Endothelial cell of umbilical vein (primary cell): ENCODE measurements around the gene VPS51. TPM values are rescaled to one million over a fixed set of nuclear protein-coding genes. Genes with fewer than 3 reads are reported as not detected.

ENCODE experiments used
- BruUV-seq: library from RNA; stranded (reverse); fragments of 400-500 nt; replicated peaks from 2 replicates; lab custom pipeline; 2021; lab: Mats Ljungman, UMichigan
- CTCF ChIA-PET: fragments of 300-600, 350-600 bp; sonication (Branson Sonifier 250); formaldehyde crosslinking; loops from one replicate; lab custom pipeline; 2021; ENCODE audit warnings: antibody characterized with exemption, inconsistent platforms; lab: Charles Lee
- POLR2A ChIA-PET: fragments of 300-600, 350-600 bp; sonication (Branson Sonifier 250); formaldehyde crosslinking; loops from one replicate; lab custom pipeline; 2021; ENCODE audit warnings: antibody characterized with exemption, inconsistent platforms; lab: Charles Lee
- DNase-seq: peaks from one replicate; pipeline ENCODE4 v3.0.0-alpha.2; 2011; ENCODE audit warnings: low read depth, low spot score
- FAIRE-seq: peaks from 2 replicates; lab custom pipeline; 2011; peaks lifted over from hg19 to GRCh38; lab: Jason Lieb, UNC
- H2AFZ ChIP-seq: 2 replicates; pipeline ENCODE4 v1.6.0; 2012; ENCODE audit warnings: low read depth, low read length, control low read depth, inconsistent platforms
- H3K27ac ChIP-seq: 2 replicates; pipeline ENCODE4 v1.5.1; 2011; ENCODE audit warnings: low read depth, mild to moderate bottlenecking, control low read depth, low read length, moderate library complexity; ENCODE audit not compliant: insufficient read depth
- H3K27me3 ChIP-seq, 2 experiments: 2 replicates each; pipeline versions ENCODE4 v1.6.0 to v1.6.1; 2011; ENCODE audit warnings: low read length in 2 of 2, mixed read lengths in 1 of 2; ENCODE audit not compliant: control insufficient read depth in 2 of 2, insufficient read depth in 2 of 2
- H3K36me3 ChIP-seq, 2 experiments: 2 replicates in 1 of 2; 3 replicates in 1 of 2; pipeline ENCODE4 v1.5.1; 2011; ENCODE audit warnings: low read length in 2 of 2, mild to moderate bottlenecking in 1 of 2, moderate library complexity in 1 of 2; ENCODE audit not compliant: control insufficient read depth in 2 of 2, insufficient read depth in 2 of 2; ENCODE audit errors: extremely low read depth in 1 of 2
- H3K4me1 ChIP-seq: 3 replicates; pipeline ENCODE4 v1.5.1; 2011; ENCODE audit warnings: mild to moderate bottlenecking, low read length; ENCODE audit not compliant: control insufficient read depth, insufficient read depth; ENCODE audit errors: extremely low read depth
- H3K4me2 ChIP-seq: 2 replicates; pipeline ENCODE4 v1.6.1; 2011; ENCODE audit warnings: low read length, control low read depth, mixed read lengths; ENCODE audit not compliant: insufficient read depth
- H3K4me3 ChIP-seq, 3 experiments: fragments of 200-600 bp in 1 of 3; sonication (generic), shearing (Covaris generic) in 1 of 3; replicated peaks in 1 of 3; 2 replicates each; pipeline ENCODE4 v1.5.1; 2011 to 2016; ENCODE audit warnings: control low read depth in 3 of 3, low read length in 3 of 3, mild to moderate bottlenecking in 2 of 3, inconsistent platforms in 1 of 3, low read depth in 1 of 3, moderate library complexity in 1 of 3; ENCODE audit not compliant: insufficient read depth in 1 of 3
- H3K79me2 ChIP-seq: 2 replicates; pipeline ENCODE4 v1.6.0; 2012; ENCODE audit warnings: low read length, inconsistent platforms; ENCODE audit not compliant: control insufficient read depth, insufficient read depth
- H3K9ac ChIP-seq: replicated peaks from 2 replicates; pipeline ENCODE3; 2011; ENCODE audit warnings: low read length, control low read depth; ENCODE audit not compliant: insufficient read depth; ENCODE audit errors: extremely low read depth
- H3K9me1 ChIP-seq: replicated peaks from 3 replicates; pipeline ENCODE4 v1.6.0; 2011; ENCODE audit warnings: mild to moderate bottlenecking, low read length; ENCODE audit not compliant: control insufficient read depth, insufficient read depth; ENCODE audit errors: extremely low read depth
- H3K9me3 ChIP-seq: replicated peaks from 2 replicates; pipeline ENCODE4 v1.5.1; 2012; ENCODE audit warnings: low read length, inconsistent platforms; ENCODE audit not compliant: control insufficient read depth, insufficient read depth
- H4K20me1 ChIP-seq: replicated peaks from 2 replicates; pipeline ENCODE3; 2011; ENCODE audit warnings: mild to moderate bottlenecking, low read length; ENCODE audit not compliant: control insufficient read depth, insufficient read depth; ENCODE audit errors: extremely low read depth
- EZH2 ChIP-seq: IDR thresholded peaks from 2 replicates; pipeline ENCODE4 v1.6.1; 2012; ENCODE audit warnings: borderline replicate concordance, low read depth, mild to moderate bottlenecking, moderate library complexity, low read length, inconsistent platforms; ENCODE audit not compliant: severe bottlenecking
- FOS ChIP-seq: IDR thresholded peaks from 2 replicates; pipeline ENCODE4 v1.6.1; 2011; ENCODE audit warnings: mild to moderate bottlenecking, low read length, moderate library complexity, borderline replicate concordance; ENCODE audit not compliant: insufficient read depth
- GATA2 ChIP-seq: IDR thresholded peaks from 2 replicates; pipeline ENCODE4 v1.7.0; 2011; ENCODE audit warnings: low read depth, mild to moderate bottlenecking, moderate library complexity, mixed read lengths, low read length; ENCODE audit not compliant: insufficient read length, insufficient read depth
- JUN ChIP-seq: IDR thresholded peaks from 2 replicates; pipeline ENCODE4 v1.6.1; 2011; ENCODE audit warnings: borderline replicate concordance, low read depth; ENCODE audit not compliant: insufficient read length, insufficient read depth
- MYC ChIP-seq: IDR thresholded peaks from one replicate; pipeline ENCODE4 v1.6.1; 2011; ENCODE audit warnings: mild to moderate bottlenecking, low read depth, low read length
- POLR2A ChIP-seq: IDR thresholded peaks from 2 replicates; pipeline ENCODE4 v1.6.1; 2012; ENCODE audit warnings: low read depth, mild to moderate bottlenecking, control low read depth, low read length
- POLR2AphosphoS5 ChIP-seq: IDR thresholded peaks from 2 replicates; pipeline ENCODE4 v1.6.1; 2012; ENCODE audit warnings: low read depth, mild to moderate bottlenecking, control low read depth, low read length, moderate library complexity; ENCODE audit not compliant: insufficient read depth
- dilution Hi-C: fragments of 300-500 bp; cut with MboI; formaldehyde crosslinking; loops from one replicate; pipeline ENCODE4 v1.15.0; 2019; ENCODE audit warnings: low sequenced_read_pairs; ENCODE audit not compliant: extremely low pct_ligation_motif_present
- intact Hi-C: fragments of 100-400 bp; cut with micrococcal nuclease; formaldehyde crosslinking; loops from one replicate; pipeline ENCODE4 v1.10.0; 2022
- polyA plus RNA-seq, 4 experiments: library from polyadenylated mRNA; depleted of rRNA in 3 of 4; stranded (reverse) in 3 of 4; unstranded in 1 of 4; fragments of >200 nt; gene quantifications; 2 replicates each; pipeline versions ENCODE4 v1.2.1 to v1.2.3, GENCODE V29; 2011 to 2012; ENCODE audit warnings: missing spikeins in 1 of 4
- total RNA-seq: library from RNA; stranded (reverse); gene quantifications from 2 replicates; pipeline ENCODE4 v1.2.3, GENCODE V29; 2021
- TF ChIP-seq, protein P1 (sequence below): IDR thresholded peaks from 2 replicates; pipeline ENCODE4 v1.6.1; 2011; ENCODE audit not compliant: insufficient read depth, insufficient read length
- TF ChIP-seq, protein P2 (sequence below), 2 donors: IDR thresholded peaks; 1 replicate in 1 of 2; 2 replicates in 1 of 2; pipeline ENCODE4 v1.5.1; 2011; ENCODE audit warnings: low read length in 2 of 2, mild to moderate bottlenecking in 2 of 2, moderate library complexity in 2 of 2, control low read depth in 1 of 2, inconsistent platforms in 1 of 2, low read depth in 1 of 2; ENCODE audit not compliant: insufficient read depth in 1 of 2; ENCODE audit errors: extremely low read depth in 1 of 2

The VPS51 gene
- total and polyA plus RNA-seq, 2 donors (not counting 3 experiments of a cell fraction or from before 2014, with no cell fraction given) = 108 to 146 TPM

DNA sequence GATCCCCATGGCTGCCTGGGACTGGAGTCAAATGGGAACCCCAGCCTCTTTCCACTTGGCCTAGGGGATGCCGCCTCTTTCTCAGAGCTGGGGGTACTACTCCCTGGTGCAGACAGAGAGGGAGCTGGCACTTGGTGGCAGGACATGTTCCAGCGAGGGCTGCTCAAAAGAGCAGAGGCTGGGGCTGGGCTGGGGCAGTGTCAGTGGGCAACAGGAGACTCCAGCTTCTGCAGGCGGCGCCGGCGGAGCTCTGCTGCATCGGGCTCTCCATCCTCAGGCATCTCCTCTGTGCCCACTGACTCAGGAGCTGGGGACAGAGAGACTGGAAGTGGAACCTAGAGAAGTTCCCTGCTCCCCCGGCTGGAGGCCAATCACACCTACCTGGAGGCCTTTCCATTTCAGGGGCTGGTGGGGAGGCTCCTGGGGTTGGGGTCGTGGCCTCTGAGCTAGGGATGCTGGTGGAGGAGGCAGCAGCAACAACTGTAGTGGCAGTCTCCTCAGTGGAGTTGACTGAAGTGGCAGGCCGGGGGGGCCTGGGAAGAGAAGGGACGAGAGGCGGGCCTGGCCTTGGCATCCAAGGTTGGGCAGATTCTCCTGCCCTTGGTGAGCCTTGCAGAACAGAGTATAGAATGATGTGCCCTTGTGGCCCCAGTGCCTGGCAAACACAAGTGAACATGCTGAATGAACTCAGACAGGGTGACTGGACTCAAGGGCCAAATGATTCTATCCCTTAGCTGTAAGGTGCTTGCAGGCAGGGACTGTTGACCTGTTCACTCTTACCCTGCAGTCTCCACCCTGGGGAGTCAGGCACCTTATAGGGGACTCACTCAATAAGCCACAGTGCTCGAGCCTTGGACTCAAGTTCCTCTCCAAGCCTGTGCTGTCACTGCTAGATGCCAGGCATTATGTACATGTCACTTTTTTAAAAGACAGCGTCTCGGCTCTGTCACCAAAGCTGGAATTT is 32.5 kb downstream of the VPS51 start:
- intact Hi-C loops = no loop called here
- Histone ChIP-seq H3K79me2 (peaks cover 14% of the 10 kb centered on the region), H3K9me3 (no peaks in the 10 kb centered on the region), H3K27me3 (no peaks in the 10 kb centered on the region), H3K9ac (no peak overlapping the region), H3K36me3 (peaks cover 11 to 58% of the 10 kb centered on the region in 2 experiments), H3K9me1 (no peaks in the 10 kb centered on the region), H3K4me3 (no peak overlapping the region), H3K27ac (no peak overlapping the region), H3K4me2 (no peak overlapping the region), H3K4me1 (peaks cover 6% of the 10 kb centered on the region), H4K20me1 (no peaks in the 10 kb centered on the region), H2AFZ (no peak overlapping the region)
- TSS peak; percentile 23 for BruUV-seq
- DNase-seq (no peak), FAIRE-seq (no peak)
- TF ChIP-seq POLR2AphosphoS5 = no peak
- CTCF ChIA-PET = interaction anchor here (1.2 kb wide), 2 partner anchors 11 to 18 kb away, joined by 3 read pairs; partner anchors contain the start of gene ZNHIT2
- POLR2A ChIA-PET = interaction anchor here (1.5 kb wide), 1 partner anchor 11 kb away, joined by 4 read pairs; the partner anchor contains the start of gene ZNHIT2
- dilution Hi-C loops = no loop called here

DNA sequence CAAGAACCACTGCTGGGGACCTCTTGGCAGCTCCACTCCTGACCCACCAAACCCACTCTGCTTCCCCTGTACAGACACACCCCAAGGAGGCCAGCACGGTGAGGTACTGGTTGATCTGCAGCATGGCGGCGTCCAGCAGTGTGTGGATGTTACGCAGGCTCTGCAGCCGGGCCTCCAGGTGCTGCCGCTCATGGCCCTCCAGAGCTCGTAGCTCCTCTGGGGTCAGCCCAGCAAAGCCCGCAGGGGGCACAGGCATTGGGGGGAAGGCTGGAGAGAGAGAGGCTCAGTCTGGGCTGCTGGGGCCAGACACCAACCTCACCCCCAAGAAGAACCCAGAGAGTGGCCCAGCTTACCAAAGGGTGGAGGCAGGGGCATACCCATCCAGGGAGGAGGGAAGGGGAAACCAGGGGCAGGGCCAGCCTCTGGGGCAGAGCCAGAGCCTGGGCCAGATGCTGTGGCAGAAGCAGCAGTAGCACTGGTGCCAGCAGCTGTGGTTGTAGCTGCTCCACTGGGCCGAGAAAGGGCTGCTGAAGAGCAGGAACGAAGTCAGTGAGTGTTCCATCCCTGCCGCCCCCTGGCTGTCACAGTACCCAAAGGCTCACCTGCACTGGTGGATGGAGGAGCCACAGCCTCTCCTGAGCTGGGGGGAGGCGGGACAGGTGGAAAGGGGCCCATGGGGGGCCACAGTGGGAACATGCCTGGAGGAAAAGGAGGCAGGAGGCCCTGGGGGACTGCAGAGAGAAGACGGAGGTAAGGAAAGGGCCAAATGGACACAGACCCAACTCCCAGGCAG is 33.8 kb downstream of the VPS51 start:
- dilution Hi-C loops (no loop called here), intact Hi-C loops (no loop called here)
- POLR2A ChIA-PET = no interaction called here
- no peaks in the 10 kb centered on the region for H3K27me3 ChIP-seq
- no peak overlapping the region for H3K4me3 ChIP-seq
- TF ChIP-seq POLR2AphosphoS5 (no peak), FOS (no peak), POLR2A (no peak), MYC (no peak), GATA2 (no peak), JUN (no peak), EZH2 (no peak)
- TF ChIP-seq, protein P1, sequence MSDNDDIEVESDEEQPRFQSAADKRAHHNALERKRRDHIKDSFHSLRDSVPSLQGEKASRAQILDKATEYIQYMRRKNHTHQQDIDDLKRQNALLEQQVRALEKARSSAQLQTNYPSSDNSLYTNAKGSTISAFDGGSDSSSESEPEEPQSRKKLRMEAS = no peak
- TF ChIP-seq, protein P2, sequence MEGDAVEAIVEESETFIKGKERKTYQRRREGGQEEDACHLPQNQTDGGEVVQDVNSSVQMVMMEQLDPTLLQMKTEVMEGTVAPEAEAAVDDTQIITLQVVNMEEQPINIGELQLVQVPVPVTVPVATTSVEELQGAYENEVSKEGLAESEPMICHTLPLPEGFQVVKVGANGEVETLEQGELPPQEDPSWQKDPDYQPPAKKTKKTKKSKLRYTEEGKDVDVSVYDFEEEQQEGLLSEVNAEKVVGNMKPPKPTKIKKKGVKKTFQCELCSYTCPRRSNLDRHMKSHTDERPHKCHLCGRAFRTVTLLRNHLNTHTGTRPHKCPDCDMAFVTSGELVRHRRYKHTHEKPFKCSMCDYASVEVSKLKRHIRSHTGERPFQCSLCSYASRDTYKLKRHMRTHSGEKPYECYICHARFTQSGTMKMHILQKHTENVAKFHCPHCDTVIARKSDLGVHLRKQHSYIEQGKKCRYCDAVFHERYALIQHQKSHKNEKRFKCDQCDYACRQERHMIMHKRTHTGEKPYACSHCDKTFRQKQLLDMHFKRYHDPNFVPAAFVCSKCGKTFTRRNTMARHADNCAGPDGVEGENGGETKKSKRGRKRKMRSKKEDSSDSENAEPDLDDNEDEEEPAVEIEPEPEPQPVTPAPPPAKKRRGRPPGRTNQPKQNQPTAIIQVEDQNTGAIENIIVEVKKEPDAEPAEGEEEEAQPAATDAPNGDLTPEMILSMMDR (IDR thresholded peaks at IDR 0.05; ENCODE audit: extremely low read depth in 1 of 2, insufficient read depth in 1 of 2, low read depth in 1 of 2, low read length in 2 of 2) = no peak
- H3K4me1 ChIP-seq = peaks cover 7% of the 10 kb centered on the region
- FAIRE-seq (no peak), DNase-seq (no peak)
- H3K79me2 ChIP-seq = peaks cover 14% of the 10 kb centered on the region
- no TSS peak for BruUV-seq
- no peak overlapping the region for H3K27ac ChIP-seq
- H2AFZ ChIP-seq = no peak overlapping the region
- H3K36me3 ChIP-seq = peaks cover 11 to 56% of the 10 kb centered on the region in 2 experiments
- H3K4me2 ChIP-seq = no peak overlapping the region
- no peaks in the 10 kb centered on the region for H3K9me1 ChIP-seq
- CTCF ChIA-PET = interaction anchor here (2.0 kb wide), 1 partner anchor 12 kb away, joined by 7 read pairs; the partner anchor contains the start of gene ZNHIT2
- H3K9me3 ChIP-seq = no peaks in the 10 kb centered on the region
- H3K9ac ChIP-seq = no peak overlapping the region
- no peaks in the 10 kb centered on the region for H4K20me1 ChIP-seq
